Endodermal cell (in vitro differentiated cells): Measurements from ENCODE around the gene KRTAP5-3. TPM values are rescaled to one million over a fixed set of nuclear protein-coding genes. Genes with fewer than 3 reads are reported as not detected.
A peak's percentile ranks its signal among the peaks of the same experiment; 100 is the strongest.

ENCODE experiments used
- DNase-seq: peaks from one replicate; pipeline ENCODE4 v3.0.0-alpha.2; 2017
- H3K27ac ChIP-seq: 2 replicates; pipeline ENCODE4 v1.5.1; 2013; ENCODE audit warnings: mild to moderate bottlenecking, low read depth, low read length, moderate library complexity
- H3K27me3 ChIP-seq: 2 replicates; pipeline ENCODE4 v1.6.1; 2013; ENCODE audit warnings: mild to moderate bottlenecking, low read length, moderate library complexity; ENCODE audit not compliant: insufficient read depth, control insufficient read depth, poor library complexity, severe bottlenecking
- H3K36me3 ChIP-seq: 2 replicates; pipeline ENCODE4 v1.7.0; 2013; ENCODE audit warnings: mild to moderate bottlenecking, low read length, moderate library complexity; ENCODE audit not compliant: control insufficient read depth, insufficient read depth
- H3K4me1 ChIP-seq: one replicate; pipeline ENCODE4 v1.7.0; 2013; ENCODE audit warnings: low read length; ENCODE audit not compliant: control insufficient read depth, insufficient read depth
- H3K4me3 ChIP-seq: 2 replicates; pipeline ENCODE4 v1.5.1; 2013; ENCODE audit warnings: mild to moderate bottlenecking, low read length, moderate library complexity
- H3K9ac ChIP-seq: 2 replicates; pipeline ENCODE4 v1.6.1; 2013; ENCODE audit warnings: mild to moderate bottlenecking, low read length, moderate library complexity; ENCODE audit not compliant: poor library complexity, severe bottlenecking; ENCODE audit errors: extremely low read depth
- H3K9me3 ChIP-seq: 2 replicates; pipeline ENCODE4 v1.6.1; 2013; ENCODE audit warnings: mild to moderate bottlenecking, low read length, moderate library complexity; ENCODE audit not compliant: control insufficient read depth
- H3K27ac Mint-ChIP-seq: 2 replicates; pipeline ENCODE4 v1.8.0; 2020; ENCODE audit warnings: mixed read lengths
- H3K27me3 Mint-ChIP-seq: 2 replicates; pipeline ENCODE4 v1.8.0; 2021; ENCODE audit warnings: mild to moderate bottlenecking, mixed read lengths; ENCODE audit not compliant: insufficient read depth
- H3K36me3 Mint-ChIP-seq: 2 replicates; pipeline ENCODE4 v1.8.0; 2020; ENCODE audit warnings: low read depth, mixed read lengths
- H3K4me1 Mint-ChIP-seq: 2 replicates; pipeline ENCODE4 v1.8.0; 2020; ENCODE audit warnings: mixed read lengths
- H3K4me3 Mint-ChIP-seq: 2 replicates; pipeline ENCODE4 v1.8.0; 2020; ENCODE audit warnings: mild to moderate bottlenecking, moderate library complexity, mixed read lengths
- H3K9me3 Mint-ChIP-seq: 2 replicates; pipeline ENCODE4 v1.8.0; 2020; ENCODE audit warnings: mild to moderate bottlenecking, mixed read lengths
- WGBS, 2 experiments: methylation state at CpG; one replicate each; pipeline versions ENCODE4 v1.1.5 to v1.1.7; 2013; ENCODE audit warnings: missing lambda C conversion rate in 2 of 2, mixed read lengths in 1 of 2; ENCODE audit not compliant: insufficient coverage in 1 of 2, insufficient read length in 1 of 2; 5-methylcytosine and 5-hydroxymethylcytosine counted together
- total RNA-seq, 2 donors: library from RNA; stranded (reverse); fragmentation: NEBNext Ultra II Directional in 1 of 2; extraction: Animal tissue kit (Norgen Biotek cat#: 25700) in 1 of 2; gene quantifications; 2 replicates in 1 of 2; 3 replicates in 1 of 2; pipeline ENCODE4 v1.2.1, GENCODE V29; 2021
- TF ChIP-seq, protein P1 (sequence below): fragments of 200-600 bp; sonication (generic); conservative IDR thresholded peaks from 2 replicates; pipeline ENCODE4 v1.5.0; 2021; ENCODE audit warnings: antibody characterized with exemption, mild to moderate bottlenecking

KRTAP5-3 gene
- total RNA-seq, 2 donors from 2014 or later = not detected

DNA sequence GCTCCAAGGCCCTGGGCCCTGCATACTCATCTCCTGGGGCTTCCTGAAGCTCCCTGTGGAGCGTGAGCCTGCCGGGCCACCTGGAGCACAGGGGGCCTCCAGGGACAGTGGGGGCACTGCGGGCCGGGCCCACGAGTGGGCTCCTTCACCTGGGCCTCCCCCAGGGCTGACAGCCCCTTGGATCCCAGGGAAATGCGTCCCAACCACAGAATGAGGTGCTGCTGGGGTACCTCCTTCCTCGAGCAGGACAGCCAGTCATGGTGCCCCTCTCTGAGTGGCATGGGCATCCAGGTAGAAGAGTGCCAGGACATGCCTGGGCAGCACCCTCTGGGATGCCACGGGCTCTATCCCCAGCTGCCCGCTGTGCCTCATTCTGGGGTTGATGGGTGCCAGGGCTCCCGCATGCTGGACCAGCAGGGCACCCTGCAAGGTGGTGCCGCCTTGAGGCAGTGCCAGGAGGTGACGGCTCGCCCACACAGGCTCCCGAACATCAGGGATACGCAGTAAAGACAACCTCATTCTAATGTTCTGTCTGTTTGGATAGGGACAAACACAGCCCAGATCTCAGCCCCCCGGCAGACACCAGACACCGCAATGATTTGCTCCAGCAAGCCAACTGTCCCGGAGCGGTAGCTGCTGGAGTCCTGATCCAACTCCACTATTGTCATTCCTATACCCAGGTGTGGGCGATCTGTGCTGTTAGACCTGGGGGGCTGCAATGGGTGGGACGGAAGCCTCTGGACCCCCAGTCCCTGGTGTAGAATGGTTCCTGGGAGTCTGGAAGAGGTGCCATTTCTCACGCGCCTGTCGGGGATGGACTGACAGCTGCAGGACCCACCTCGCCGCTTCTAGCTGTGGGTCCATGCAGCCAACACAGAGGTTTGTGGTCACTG lies 47.2 kb upstream of the KRTAP5-3 start:
- no peak overlapping the region for H3K9ac ChIP-seq
- H3K36me3 ChIP-seq = no peaks in the 10 kb centered on the region
- H3K27ac ChIP-seq = no peak overlapping the region
- TF ChIP-seq, protein P1, sequence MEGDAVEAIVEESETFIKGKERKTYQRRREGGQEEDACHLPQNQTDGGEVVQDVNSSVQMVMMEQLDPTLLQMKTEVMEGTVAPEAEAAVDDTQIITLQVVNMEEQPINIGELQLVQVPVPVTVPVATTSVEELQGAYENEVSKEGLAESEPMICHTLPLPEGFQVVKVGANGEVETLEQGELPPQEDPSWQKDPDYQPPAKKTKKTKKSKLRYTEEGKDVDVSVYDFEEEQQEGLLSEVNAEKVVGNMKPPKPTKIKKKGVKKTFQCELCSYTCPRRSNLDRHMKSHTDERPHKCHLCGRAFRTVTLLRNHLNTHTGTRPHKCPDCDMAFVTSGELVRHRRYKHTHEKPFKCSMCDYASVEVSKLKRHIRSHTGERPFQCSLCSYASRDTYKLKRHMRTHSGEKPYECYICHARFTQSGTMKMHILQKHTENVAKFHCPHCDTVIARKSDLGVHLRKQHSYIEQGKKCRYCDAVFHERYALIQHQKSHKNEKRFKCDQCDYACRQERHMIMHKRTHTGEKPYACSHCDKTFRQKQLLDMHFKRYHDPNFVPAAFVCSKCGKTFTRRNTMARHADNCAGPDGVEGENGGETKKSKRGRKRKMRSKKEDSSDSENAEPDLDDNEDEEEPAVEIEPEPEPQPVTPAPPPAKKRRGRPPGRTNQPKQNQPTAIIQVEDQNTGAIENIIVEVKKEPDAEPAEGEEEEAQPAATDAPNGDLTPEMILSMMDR = no peak
- no peaks in the 10 kb centered on the region for H3K4me1 ChIP-seq
- Mint-ChIP-seq H3K27me3 (peaks cover 73% of the 10 kb centered on the region), H3K4me1 (no peaks in the 10 kb centered on the region), H3K4me3 (no peak overlapping the region), H3K9me3 (no peaks in the 10 kb centered on the region), H3K36me3 (no peaks in the 10 kb centered on the region), H3K27ac (no peak overlapping the region)
- peak; percentile 29 for DNase-seq
- peaks cover 75% of the 10 kb centered on the region for H3K27me3 ChIP-seq
- H3K4me3 ChIP-seq = no peak overlapping the region
- WGBS, 2 experiments = 92 to 94% methylated on average over 14 to 26 of the region's 26 CpGs
- no peaks in the 10 kb centered on the region for H3K9me3 ChIP-seq

DNA sequence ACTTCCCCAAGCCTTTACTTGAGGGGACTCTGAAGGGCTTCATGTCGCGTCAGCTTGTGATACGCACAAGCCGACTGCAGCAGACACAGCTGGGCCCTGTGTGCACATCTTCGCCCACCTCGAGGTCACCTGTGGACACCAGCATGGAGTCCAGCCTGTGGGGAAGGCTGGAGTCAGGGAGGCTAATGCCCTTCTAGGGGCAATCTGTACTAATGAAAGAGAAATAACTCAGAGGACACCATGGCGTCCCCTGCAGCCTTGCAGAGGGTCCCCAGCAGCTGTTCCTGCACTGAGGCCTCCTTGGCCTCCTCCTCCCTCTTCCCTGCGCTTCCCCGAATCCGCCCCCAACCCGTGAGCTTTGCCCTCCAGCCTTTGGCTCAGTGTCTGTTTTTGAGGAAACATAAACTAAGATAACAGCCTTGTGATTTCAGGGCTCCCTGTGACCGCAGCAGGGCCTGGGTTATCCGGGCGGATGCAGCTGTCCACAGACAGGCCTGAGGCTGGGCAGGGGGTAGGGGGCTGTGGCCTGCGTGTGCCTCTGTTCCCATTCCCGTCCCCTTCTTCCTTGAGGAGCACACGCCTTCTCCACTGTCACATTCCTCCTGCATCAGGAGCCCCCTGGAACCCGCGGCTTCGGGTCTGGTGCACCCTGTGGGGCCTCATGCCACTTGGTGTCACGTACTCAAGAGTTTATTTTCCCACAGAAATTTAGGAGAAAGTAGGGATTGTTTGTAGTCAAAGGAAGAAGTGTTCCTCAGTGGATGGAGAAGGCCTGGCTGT lies 46.3 kb upstream of the KRTAP5-3 start:
- no peak overlapping the region for H3K4me3 ChIP-seq
- TF ChIP-seq, protein P1 = no peak
- 89 to 96% methylated on average over 10 to 21 of the region's 21 CpGs for WGBS, 2 experiments
- Mint-ChIP-seq H3K36me3 (no peaks in the 10 kb centered on the region), H3K27me3 (peaks cover 66% of the 10 kb centered on the region), H3K4me1 (no peaks in the 10 kb centered on the region), H3K27ac (no peak overlapping the region), H3K4me3 (no peak overlapping the region), H3K9me3 (no peaks in the 10 kb centered on the region)
- no peaks in the 10 kb centered on the region for H3K36me3 ChIP-seq
- H3K9ac ChIP-seq = no peak overlapping the region
- H3K4me1 ChIP-seq = no peaks in the 10 kb centered on the region
- H3K9me3 ChIP-seq = no peaks in the 10 kb centered on the region
- peaks cover 71% of the 10 kb centered on the region for H3K27me3 ChIP-seq
- DNase-seq = no peak
- no peak overlapping the region for H3K27ac ChIP-seq

DNA sequence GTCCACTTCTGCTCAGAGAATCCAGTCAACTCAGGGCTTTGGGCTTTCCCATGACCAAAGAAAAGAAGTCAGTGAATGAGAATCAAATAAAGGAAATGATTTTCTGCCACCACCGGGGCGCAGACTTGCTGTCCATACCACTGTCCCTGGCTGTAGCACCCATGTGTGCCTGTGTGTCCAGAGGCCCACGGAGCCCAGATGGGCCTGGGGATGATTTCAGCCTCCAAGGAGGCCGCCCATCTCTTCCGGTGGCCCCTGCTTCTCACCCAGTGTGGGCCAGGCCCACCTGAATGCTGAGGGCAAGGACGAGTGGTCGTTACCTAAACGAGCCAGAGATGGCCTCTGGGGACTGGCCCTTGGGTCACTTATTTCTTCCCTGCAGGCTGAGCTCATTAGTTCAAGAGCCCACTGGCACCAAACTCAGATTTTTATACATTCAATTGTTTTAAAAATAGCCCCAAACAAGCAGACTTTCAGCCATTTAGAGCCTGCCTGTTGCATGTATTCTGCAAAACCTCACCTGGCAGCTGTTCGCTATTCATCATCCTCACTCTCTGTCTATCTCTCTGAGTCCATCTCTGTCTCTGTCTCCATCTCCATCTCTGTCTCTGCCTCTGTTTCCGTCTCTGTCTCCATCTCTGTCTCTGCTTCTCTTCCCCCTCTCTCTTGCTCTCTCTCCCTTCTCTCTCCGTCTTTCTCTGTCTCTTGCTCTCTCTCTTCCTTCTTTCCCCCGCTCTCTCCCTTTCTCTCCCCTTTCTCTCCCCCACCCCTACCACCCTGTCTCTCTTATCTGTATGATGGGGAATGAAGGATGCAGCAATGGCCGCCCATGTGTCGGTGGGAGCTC lies 45.5 kb upstream of the KRTAP5-3 start:
- H3K27me3 ChIP-seq = peaks cover 69% of the 10 kb centered on the region
- H3K9ac ChIP-seq = no peak overlapping the region
- H3K9me3 ChIP-seq = no peaks in the 10 kb centered on the region
- no peak overlapping the region for H3K4me3 Mint-ChIP-seq
- TF ChIP-seq, protein P1 = no peak
- H3K4me1 Mint-ChIP-seq = no peaks in the 10 kb centered on the region
- DNase-seq = no peak
- H3K36me3 ChIP-seq = no peaks in the 10 kb centered on the region
- no peak overlapping the region for H3K27ac Mint-ChIP-seq
- H3K36me3 Mint-ChIP-seq = no peaks in the 10 kb centered on the region
- no peaks in the 10 kb centered on the region for H3K9me3 Mint-ChIP-seq
- H3K4me3 ChIP-seq = no peak overlapping the region
- H3K4me1 ChIP-seq = no peaks in the 10 kb centered on the region
- H3K27me3 Mint-ChIP-seq = peaks cover 67% of the 10 kb centered on the region
- H3K27ac ChIP-seq = no peak overlapping the region
- 89 to 90% methylated on average over 7 to 14 of the region's 14 CpGs for WGBS, 2 experiments
